Embryonic facial prominence (tissue), 1 donor: ENCODE data around the gene ENAM.

ENCODE experiments used
- DNase-seq: peaks from one replicate; pipeline ENCODE4 v3.0.0-alpha.2; 2016; ENCODE audit errors: extremely low spot score

The ENAM gene

GRCh38 chr4:70628444-70628843 is at the start of gene ENAM:
ENAM (plus strand) TSS chr4:70628744; CDS start chr4:70629501, 757 bp downstream.
- no peak for DNase-seq

DNA sequence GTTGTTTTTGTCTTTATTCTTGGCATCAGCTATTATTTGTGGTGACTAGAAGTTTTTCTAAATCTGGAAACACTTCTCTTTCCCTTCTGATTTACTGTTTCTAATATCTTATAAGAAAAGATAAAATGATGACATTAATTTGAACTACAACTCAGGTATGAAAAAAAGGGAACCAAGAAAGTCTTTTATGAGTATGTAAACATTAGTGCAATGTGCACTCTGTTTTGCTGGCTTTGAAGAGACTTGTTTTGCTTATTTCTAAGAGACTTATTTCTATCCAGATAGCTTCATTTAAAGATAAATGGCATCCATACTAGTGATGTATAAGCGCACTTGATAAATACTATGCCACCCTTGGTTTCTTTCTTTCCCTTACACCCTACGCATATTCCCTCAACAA is 46.6 kb upstream of the ENAM start:
- DNase-seq: no peak

- DNase-seq: no peak
Observed at GRCh38 chr4:70583952-70584834, 44.4 kb upstream of the ENAM start.

DNA sequence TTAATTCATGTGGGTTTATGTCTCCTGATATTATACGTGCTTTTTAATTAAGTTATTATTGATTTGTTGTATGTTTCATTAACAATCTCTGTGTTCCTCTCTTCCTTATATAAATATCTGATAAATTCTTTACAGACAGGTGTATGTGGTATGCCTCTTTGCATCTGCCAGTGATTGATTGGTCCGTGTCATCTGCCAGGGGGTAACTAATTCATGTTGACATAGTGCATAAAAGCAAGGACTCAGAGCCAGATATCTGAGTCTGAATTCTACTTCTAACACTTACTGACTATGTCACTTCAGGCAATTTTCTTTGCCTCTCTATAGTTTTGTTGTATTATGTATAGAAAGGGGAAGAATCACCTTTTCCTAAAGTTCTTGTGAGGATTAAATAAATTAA is 41.7 kb upstream of the ENAM start:
- no peak for DNase-seq

- DNase-seq: no peak
Observed at GRCh38 chr4:70589785-70590184, 38.8 kb upstream of the ENAM start.

DNA sequence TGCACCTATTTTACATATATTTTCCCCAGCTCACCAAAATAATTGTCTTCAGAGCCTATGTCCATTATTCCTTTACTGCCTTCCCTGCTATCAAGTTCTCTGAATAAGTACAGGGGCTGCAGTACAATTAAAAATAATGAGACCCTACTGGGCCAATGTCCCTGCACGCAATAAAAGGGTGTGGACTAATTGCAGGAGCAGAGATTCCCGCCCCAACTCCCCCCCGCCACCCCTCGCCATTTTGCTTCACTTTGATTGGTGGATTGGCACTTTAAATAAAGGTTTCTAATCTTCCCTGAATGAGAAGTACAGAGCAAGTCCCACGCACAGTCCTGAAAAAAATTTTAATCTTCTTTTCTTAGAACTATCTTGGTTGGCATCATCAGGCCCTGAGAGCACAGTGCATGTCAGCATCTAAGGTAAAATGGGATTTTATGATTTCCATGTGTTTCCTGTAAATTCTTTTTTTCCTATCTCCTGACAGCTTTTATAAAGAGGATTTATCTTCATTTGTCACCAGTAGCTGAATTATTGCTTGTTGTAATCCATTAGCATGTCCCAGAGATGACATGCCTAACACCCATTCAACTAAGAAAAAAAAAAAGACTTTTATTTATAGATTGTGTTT is 36.5 kb upstream of the ENAM start, which contains the start of gene AMBN:
TSS of gene AMBN (plus strand) at position 302 of the 628 bp plus-strand sequence. CDS start at position 405, 103 bp downstream.
- no peak for DNase-seq

DNA sequence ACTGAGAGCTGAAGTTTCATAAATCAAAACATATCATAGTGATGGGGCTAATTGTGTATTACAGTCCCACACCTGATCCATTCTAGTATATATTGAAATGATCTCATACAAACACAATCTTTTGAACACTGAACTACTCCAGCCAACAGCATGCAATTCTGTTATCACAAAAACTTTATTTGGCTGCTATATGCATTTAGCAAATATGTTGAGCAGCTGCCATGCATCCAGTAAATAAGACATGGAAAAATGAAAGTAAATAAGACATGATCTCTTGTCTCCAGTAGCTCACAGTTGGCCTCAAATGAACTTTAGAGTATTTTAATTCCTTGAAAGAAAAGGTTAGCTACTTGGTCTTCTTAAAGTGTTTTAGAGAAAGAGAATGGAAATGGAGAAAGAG is 34.3 kb upstream of the ENAM start:
- no peak for DNase-seq

DNA sequence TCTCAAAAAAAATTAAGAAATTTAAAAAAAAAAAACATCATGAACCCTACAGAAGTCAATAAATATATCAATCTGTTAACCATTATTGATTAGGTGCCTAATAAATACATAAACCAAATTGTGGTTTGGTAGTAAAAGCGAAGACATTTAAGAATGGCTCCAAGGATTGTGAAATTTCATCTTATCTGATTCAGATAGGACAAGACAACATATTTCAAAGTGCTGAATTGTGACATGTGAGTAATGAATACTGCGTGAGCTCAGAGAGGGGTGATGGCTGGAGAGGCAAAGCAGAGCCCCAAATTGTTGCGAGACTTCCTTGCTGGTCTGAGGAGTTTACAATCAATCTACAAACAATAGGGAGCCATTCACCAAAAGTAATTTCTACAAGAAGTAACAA is 28.2 kb upstream of the ENAM start:
- no peak for DNase-seq

GRCh38 chr4:70600977-70601376 is 27.6 kb upstream of the ENAM start:
- DNase-seq: no peak

DNA sequence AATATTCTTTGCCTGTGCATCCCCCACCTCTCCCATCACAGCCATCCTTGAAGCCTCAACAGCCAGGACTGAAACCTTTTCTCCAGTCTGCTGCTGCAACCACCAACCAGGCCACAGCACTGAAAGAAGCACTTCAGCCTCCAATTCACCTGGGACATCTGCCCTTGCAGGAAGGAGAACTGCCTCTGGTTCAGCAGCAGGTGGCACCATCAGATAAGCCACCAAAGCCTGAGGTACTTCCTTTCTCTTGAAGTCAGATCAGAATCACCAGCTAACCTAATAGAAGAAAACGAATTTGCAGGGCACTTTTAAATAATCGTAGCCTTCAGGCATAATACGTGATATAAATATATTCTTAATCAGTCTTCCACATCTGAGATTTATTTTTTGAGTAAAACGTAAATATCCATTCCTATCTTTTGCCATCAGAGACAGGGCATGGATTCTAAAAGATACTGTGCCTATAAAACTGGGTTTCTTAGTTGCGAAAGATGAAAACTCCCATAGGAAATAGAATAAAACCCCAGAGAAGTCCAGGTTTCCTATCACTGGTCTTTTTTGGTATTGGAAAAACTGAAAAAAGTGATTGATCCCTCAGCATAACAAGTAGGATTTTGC is 27.0 kb upstream of the ENAM start:
- DNase-seq: no peak

DNA sequence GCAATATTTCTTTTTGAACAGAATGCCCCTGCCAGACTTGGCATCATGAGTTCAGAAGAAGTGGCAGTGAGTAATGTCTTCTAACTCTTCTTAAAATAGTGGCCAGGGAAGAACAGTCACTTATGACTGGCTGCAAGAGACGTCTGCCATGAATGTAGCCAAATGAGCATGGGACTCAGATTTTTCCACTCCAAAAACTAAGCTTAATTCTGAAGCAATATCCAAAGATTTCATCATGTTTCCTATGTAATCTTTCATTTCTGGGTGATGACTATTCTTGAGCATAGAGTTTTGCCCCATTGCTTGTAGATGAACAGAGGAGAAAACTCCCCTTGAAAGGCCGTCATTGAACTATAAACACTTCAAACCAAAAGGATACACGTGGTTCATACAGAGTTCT is 24.7 kb upstream of the ENAM start:
- DNase-seq: no peak

- no peak for DNase-seq
Observed at GRCh38 chr4:70606459-70606858, 22.1 kb upstream of the ENAM start.

- no peak for DNase-seq
Observed at GRCh38 chr4:70607334-70607853, 21.1 kb upstream of the ENAM start.

DNA sequence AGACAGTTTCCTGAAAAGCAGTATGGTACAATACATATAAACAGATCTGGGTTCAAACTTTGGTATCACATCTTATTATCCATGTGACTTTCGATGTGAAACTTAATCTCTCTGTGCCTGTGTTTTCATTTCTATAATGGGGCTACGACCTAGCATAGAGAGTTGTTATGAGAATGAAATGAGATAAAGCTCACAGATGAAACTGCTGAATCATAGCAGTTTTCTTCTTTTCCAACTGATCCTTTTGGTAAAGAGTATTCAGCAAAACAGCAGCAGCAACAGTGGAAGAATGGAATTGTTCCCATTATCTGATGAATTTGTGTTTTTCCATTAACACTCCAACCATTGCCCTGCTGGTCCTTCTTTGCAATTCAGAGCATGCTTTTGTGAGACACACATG is 20.2 kb upstream of the ENAM start:
- DNase-seq: no peak

GRCh38 chr4:70613306-70614183 is 15.0 kb upstream of the ENAM start:
- no peak for DNase-seq

GRCh38 chr4:70614184-70614555 is 14.4 kb upstream of the ENAM start:
- DNase-seq: no peak

DNA sequence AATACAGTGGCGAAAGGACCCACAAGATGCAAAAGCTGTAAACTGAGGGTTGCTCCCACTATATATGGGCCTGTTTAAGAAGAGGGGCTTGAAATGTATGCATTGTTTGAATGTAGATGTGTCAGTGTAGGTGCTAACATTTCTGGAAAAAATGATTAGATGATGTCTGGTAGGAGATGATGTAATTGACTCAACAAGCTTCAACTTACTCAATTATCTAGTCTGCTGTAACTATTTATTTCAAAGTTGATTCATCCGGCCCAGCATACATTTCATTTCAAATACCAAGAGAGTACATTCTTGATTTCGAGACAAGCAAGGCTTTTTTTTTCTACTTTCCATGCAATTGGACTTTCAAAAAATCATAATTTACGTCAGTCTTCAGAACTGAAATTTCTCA is 9.3 kb upstream of the ENAM start:
- no peak for DNase-seq

DNA sequence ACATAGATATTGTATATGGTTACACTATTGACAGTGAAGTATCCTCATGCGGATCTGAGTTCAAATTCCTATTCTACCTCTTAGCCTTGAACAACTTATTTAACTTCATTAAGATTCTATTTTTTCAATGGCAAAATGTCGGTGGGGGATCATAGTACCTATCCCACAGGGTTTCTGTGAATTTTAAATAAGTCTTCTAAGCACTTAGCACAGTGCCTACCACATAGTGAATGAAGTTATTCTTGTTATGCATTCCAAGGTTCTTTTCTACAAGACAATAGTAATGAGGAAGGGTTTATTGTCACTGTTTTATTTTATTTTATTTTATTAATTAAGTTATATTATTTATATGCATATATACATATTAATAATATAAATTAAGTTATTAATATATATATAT is 8.8 kb upstream of the ENAM start:
- DNase-seq: no peak

- DNase-seq: no peak
Observed at GRCh38 chr4:70623323-70623722, 5.2 kb upstream of the ENAM start.

GRCh38 chr4:70624226-70624793 is 4.2 kb upstream of the ENAM start:
- DNase-seq: no peak

DNA sequence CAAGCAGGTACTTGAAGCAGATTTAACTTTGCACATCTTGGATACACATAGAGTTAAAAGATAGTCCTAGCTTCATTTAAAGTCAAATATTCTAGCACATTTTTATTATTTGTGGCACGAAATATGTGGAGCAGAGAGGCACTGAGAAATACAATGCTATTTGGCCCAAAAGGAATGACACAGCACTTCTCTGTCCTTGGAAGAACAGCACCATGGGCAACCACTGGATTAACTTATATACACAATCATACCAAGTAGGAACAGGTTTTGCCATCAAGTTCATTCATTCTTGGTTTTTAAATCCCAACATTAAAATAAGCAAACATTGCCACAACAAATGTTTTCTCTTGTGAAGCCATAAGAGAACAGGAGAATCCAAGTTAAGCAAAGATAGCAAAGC is 924 bp upstream of the ENAM start:
- DNase-seq: no peak
